Measurements from ENCODE around the gene MRPL53.

DNA sequence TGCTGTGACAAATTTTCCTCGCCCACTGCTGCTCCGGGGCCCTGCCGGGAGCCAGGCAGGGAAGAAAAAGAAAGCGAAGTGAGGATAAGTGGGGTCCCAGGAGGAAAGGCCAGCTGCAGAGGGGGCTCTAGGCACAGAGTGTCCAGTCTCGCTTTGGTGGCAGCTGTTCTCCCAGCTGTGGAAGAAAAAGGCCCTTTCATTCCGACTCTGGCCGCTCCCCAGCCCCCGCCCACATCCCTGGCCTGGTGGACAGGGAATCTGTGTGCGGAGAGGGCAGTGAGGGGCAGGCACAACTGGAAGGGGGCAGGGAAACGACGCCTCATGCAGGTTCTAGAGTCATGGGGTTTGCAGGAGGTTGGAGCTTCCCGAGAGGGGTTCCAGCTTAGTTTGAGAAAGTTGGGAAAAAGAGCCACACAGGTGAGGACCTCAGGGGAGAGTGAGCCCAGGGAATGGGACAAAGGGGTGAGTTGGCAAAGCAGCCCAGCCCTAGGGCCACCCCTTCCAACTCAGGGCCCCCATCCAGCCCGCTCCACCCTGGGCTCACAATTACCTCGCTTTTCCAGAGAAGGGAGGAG, 32.6 kb downstream of the MRPL53 start:
- TF ChIP-seq POLR2A (IDR thresholded peaks at IDR 0.05) (no peak), POLR2AphosphoS5 (IDR thresholded peaks at IDR 0.05) (no peak)
- TF ChIP-seq, protein P1, sequence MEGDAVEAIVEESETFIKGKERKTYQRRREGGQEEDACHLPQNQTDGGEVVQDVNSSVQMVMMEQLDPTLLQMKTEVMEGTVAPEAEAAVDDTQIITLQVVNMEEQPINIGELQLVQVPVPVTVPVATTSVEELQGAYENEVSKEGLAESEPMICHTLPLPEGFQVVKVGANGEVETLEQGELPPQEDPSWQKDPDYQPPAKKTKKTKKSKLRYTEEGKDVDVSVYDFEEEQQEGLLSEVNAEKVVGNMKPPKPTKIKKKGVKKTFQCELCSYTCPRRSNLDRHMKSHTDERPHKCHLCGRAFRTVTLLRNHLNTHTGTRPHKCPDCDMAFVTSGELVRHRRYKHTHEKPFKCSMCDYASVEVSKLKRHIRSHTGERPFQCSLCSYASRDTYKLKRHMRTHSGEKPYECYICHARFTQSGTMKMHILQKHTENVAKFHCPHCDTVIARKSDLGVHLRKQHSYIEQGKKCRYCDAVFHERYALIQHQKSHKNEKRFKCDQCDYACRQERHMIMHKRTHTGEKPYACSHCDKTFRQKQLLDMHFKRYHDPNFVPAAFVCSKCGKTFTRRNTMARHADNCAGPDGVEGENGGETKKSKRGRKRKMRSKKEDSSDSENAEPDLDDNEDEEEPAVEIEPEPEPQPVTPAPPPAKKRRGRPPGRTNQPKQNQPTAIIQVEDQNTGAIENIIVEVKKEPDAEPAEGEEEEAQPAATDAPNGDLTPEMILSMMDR (IDR thresholded peaks at IDR 0.05) = no peak
